Measurements from ENCODE around the gene CLSTN2. TPM values are rescaled to one million over a fixed set of nuclear protein-coding genes. Genes with fewer than 3 reads are reported as not detected.

The CLSTN2 gene
- total and polyA plus RNA-seq, 2 of the 4 experiments (the other 2 are of a cell fraction), result under 0.01 to 0.07 TPM

DNA sequence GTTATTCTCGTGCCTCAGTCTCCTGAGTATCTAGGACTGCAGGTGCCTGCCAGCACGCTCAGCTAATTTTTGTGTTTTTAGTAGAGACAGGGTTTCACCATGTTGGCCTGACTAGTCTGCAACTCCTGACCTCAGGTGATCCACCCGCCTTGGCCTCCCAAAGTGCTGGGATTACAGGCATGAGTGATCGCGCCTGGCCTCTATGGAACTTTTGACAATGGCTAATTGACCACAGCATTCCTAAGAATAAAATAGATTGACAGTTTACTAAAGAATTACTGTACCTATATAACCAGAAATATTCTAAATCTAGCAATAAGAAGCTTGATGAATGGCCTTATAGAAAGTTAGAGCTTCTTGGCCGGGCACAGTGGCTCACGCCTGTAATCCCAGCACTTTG, 691.9 kb downstream of the CLSTN2 start:
- intact Hi-C loops (cut with micrococcal nuclease), result no loop called here
- POLR2A ChIA-PET (ENCODE audit: unreplicated experiment), result no interaction called here

More for the DNA sequence above, 691.9 kb downstream of the CLSTN2 start:
- no peak overlapping the region for H2AFZ ChIP-seq (replicated peaks; ENCODE audit: low read length, poor library complexity)
- H3K27me3 ChIP-seq (ENCODE audit: control insufficient read depth, insufficient read depth, low read length), result no peaks in the 10 kb centered on the region
- H3K4me1 ChIP-seq (ENCODE audit: control insufficient read depth, insufficient read depth, low read length), result no peaks in the 10 kb centered on the region
- H3K23ac ChIP-seq (ENCODE audit: low read depth, low read length), result no peak overlapping the region
- WGBS, 2 experiments (ENCODE audit: extremely low coverage in 2 of 2, insufficient read length in 1 of 2), result no CpG with 5 or more reads among the region's 7 CpGs
- H3K36me3 ChIP-seq (ENCODE audit: control insufficient read depth, insufficient read depth, low read length), result no peaks in the 10 kb centered on the region
- no peak overlapping the region for H2BK15ac ChIP-seq (ENCODE audit: low read depth, low read length)
- no peak overlapping the region for H4K5ac ChIP-seq (ENCODE audit: low read depth, low read length)
- no peak overlapping the region for H2BK20ac ChIP-seq (ENCODE audit: low read depth, low read length)
- no peak overlapping the region for H3K4me2 ChIP-seq (ENCODE audit: low read depth, low read length)
- no peak for DNase-seq
- H3K4ac ChIP-seq (ENCODE audit: low read depth, low read length), result no peak overlapping the region
- H2BK120ac ChIP-seq (ENCODE audit: low read depth, low read length), result no peak overlapping the region
- no peak overlapping the region for H4K8ac ChIP-seq (ENCODE audit: low read depth in 2 of 2, low read length in 2 of 2)
- no peak overlapping the region for H2BK5ac ChIP-seq (ENCODE audit: low read depth, low read length, poor library complexity, severe bottlenecking)
- no peak overlapping the region for H3K56ac ChIP-seq (ENCODE audit: extremely low read depth, insufficient read depth, low read length)
- no peaks in the 10 kb centered on the region for H3K9me1 ChIP-seq (ENCODE audit: insufficient read depth, low read length)
- CTCF ChIA-PET, result no interaction called here
- H3K9me3 ChIP-seq (ENCODE audit: control insufficient read depth, insufficient read depth, low read length), result no peaks in the 10 kb centered on the region
- dilution Hi-C loops (cut with HindIII; ENCODE audit: low sequenced_read_pairs, unreplicated experiment) (no loop called here), in situ Hi-C loops (cut with MboI; ENCODE audit: low sequenced_read_pairs) (no loop called here)
- H2AK5ac ChIP-seq (ENCODE audit: low read depth, low read length), result no peak overlapping the region
- H3K79me1 ChIP-seq (ENCODE audit: low read depth in 1 of 2, low read length in 2 of 2), result no peaks in the 10 kb centered on the region
- no peak overlapping the region for H2AK9ac ChIP-seq (replicated peaks; ENCODE audit: low read depth, low read length, poor library complexity)
- no peak overlapping the region for H3K4me3 ChIP-seq (ENCODE audit: insufficient read depth, low read depth, low read length)
- BruUV-seq (replicated peaks), result no TSS peak
- no peak overlapping the region for H3K27ac ChIP-seq (ENCODE audit: insufficient read depth, low read length)
- H4K91ac ChIP-seq (ENCODE audit: insufficient read depth, low read depth, low read length), result no peak overlapping the region
- no peak overlapping the region for H3K14ac ChIP-seq (replicated peaks; ENCODE audit: low read depth, low read length)
- no peaks in the 10 kb centered on the region for H4K20me1 ChIP-seq (ENCODE audit: insufficient read depth, low read length)
- H3K9ac ChIP-seq (ENCODE audit: low read depth, low read length), result no peak overlapping the region
- ATAC-seq (ENCODE audit: low read depth), result no peak
- TF ChIP-seq CEBPB (IDR thresholded peaks at IDR 0.05; ENCODE audit: low read depth, low read length) (no peak), RCOR1 (IDR thresholded peaks at IDR 0.05; ENCODE audit: insufficient replicate concordance, low read length) (no peak), RFX5 (IDR thresholded peaks at IDR 0.05; ENCODE audit: low read depth, low read length) (no peak), MAZ (IDR thresholded peaks at IDR 0.05; ENCODE audit: borderline replicate concordance, low read depth, low read length) (no peak)
- TF ChIP-seq, protein P1, sequence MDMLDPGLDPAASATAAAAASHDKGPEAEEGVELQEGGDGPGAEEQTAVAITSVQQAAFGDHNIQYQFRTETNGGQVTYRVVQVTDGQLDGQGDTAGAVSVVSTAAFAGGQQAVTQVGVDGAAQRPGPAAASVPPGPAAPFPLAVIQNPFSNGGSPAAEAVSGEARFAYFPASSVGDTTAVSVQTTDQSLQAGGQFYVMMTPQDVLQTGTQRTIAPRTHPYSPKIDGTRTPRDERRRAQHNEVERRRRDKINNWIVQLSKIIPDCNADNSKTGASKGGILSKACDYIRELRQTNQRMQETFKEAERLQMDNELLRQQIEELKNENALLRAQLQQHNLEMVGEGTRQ (IDR thresholded peaks at IDR 0.05; ENCODE audit: low read depth, low read length), result no peak
- H3K18ac ChIP-seq (ENCODE audit: low read depth, low read length), result no peak overlapping the region

Small RNAs within 50 kb of the gene (microRNA-seq; reads per million reads assigned to microRNA genes)
- gene AC048346.1 (ENCODE audit: insufficient read depth, insufficient read length), result not detected

Small RNAs within 50 kb of the gene (small RNA-seq; reads per million reads assigned to genes)
- gene AC048346.1, result 0 reads per million in 5 experiments

Measured in IMR-90 (cell line).